ENCODE data around the gene TCF12. TPM values are rescaled to one million over a fixed set of nuclear protein-coding genes. Genes with fewer than 3 reads are reported as not detected.

Gene TCF12
- total RNA-seq, 1 donor from 2014 or later: 144 TPM

DNA sequence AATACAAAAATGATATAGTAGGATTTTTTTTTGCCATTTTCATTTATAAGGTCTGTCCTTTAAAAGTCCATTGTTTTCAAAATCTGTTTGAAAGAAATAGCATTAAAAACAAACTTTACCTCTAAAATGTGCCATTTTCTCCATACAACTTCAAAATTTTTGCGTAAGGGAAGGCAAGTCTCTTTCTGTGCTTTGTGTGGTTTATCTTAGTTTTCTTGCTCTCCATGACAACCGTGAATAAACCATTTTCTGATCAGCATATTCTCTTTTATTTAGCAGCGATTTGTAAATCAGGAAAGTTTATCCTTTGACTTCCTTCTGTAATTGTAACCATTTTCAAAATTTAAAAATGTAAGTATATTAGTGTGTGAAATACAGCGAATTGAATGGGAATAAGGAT is 310.0 kb downstream of the TCF12 start:
- intact Hi-C loops (cut with DNase I): no loop called here
- peaks cover 7 to 13% of the 10 kb centered on the region in 2 donors for H3K36me3 ChIP-seq
- no peak for DNase-seq (ENCODE audit: low spot score in 2 of 2)
- TF ChIP-seq, protein P1, sequence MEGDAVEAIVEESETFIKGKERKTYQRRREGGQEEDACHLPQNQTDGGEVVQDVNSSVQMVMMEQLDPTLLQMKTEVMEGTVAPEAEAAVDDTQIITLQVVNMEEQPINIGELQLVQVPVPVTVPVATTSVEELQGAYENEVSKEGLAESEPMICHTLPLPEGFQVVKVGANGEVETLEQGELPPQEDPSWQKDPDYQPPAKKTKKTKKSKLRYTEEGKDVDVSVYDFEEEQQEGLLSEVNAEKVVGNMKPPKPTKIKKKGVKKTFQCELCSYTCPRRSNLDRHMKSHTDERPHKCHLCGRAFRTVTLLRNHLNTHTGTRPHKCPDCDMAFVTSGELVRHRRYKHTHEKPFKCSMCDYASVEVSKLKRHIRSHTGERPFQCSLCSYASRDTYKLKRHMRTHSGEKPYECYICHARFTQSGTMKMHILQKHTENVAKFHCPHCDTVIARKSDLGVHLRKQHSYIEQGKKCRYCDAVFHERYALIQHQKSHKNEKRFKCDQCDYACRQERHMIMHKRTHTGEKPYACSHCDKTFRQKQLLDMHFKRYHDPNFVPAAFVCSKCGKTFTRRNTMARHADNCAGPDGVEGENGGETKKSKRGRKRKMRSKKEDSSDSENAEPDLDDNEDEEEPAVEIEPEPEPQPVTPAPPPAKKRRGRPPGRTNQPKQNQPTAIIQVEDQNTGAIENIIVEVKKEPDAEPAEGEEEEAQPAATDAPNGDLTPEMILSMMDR (IDR thresholded peaks at IDR 0.05): no peak
- H3K4me1 ChIP-seq: no peaks in the 10 kb centered on the region
- H3K4me3 ChIP-seq: no peak overlapping the region
- no peaks in the 10 kb centered on the region for H3K27me3 ChIP-seq
- H3K27ac ChIP-seq: no peak overlapping the region
- no peaks in the 10 kb centered on the region for H3K9me3 ChIP-seq

DNA sequence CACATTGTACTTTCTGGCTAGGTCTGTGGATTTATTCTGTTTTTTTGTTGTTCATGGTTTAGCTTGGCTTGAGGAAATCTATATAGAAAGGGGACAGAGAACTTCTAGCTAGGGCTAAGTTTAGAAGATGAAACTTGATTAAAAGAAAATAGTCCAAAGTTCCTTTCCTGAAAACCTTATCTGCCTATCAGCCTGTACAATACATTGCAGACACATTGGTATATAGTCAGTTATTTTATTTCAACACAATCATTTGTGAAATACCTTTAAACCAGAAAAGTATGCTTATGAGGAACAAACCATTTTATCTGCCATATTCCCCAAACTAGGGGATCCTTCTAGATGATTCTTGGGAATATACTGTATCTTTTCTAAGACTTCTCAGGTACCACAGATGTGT is 310.6 kb downstream of the TCF12 start:
- Histone ChIP-seq H3K4me3 (no peak overlapping the region), H3K36me3 (peaks cover 14 to 16% of the 10 kb centered on the region in 2 donors), H3K9me3 (no peaks in the 10 kb centered on the region), H3K4me1 (no peaks in the 10 kb centered on the region), H3K27me3 (no peaks in the 10 kb centered on the region), H3K27ac (no peak overlapping the region)
- TF ChIP-seq, protein P1 (IDR thresholded peaks at IDR 0.05): no peak
- no peak for DNase-seq (ENCODE audit: low spot score in 2 of 2)
- intact Hi-C loops (cut with DNase I): no loop called here

DNA sequence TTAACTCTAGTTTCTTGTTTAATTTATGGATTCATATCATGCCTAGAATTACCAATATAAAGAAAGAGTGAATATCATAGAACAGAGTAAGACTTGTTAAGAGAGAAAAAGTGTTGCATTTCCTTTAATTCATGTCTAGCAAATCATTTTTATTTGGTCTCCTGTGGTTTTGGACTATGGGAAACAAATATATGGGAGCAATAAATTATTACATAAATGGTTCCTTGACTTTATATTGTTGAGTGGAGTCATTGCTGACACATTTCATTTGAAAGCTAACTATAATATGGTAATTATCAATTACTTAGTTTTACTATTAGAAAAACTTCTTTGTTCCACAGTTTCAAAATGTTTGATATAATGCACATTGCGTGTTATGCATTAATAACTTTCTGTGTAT is 313.1 kb downstream of the TCF12 start:
- TF ChIP-seq, protein P1 (IDR thresholded peaks at IDR 0.05): no peak
- Histone ChIP-seq H3K4me3 (no peak overlapping the region), H3K27ac (no peak overlapping the region), H3K36me3 (peaks cover 21 to 27% of the 10 kb centered on the region in 2 donors), H3K4me1 (no peaks in the 10 kb centered on the region), H3K9me3 (no peaks in the 10 kb centered on the region), H3K27me3 (no peaks in the 10 kb centered on the region)
- no peak for DNase-seq (ENCODE audit: low spot score in 2 of 2)
- intact Hi-C loops (cut with DNase I): no loop called here

DNA sequence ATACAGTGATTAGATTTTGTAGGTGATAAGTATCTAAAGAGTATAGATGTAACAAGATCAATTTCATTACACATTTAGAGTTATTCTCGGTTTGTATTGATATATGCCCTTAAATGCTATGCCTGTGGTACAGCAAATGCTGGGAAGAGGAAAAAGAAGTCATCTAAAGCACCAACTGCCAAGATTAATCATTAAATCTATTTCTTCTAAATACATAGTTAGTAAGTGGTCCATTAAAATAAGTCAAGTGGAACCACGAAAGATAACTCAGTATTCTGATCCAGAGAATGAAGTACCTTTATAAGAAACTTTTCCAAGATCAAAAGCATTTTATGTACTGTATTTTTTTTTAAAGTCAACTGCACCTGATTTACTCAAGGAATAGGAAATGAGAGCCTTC is 315.7 kb downstream of the TCF12 start:
- Histone ChIP-seq H3K27ac (no peak overlapping the region), H3K27me3 (no peaks in the 10 kb centered on the region), H3K4me1 (peaks cover 0 to 9% of the 10 kb centered on the region in 2 donors), H3K36me3 (peaks cover 21 to 27% of the 10 kb centered on the region in 2 donors), H3K9me3 (no peaks in the 10 kb centered on the region), H3K4me3 (no peak overlapping the region)
- no peak for DNase-seq (ENCODE audit: low spot score in 2 of 2)
- intact Hi-C loops (cut with DNase I): no loop called here
- TF ChIP-seq, protein P1 (IDR thresholded peaks at IDR 0.05): no peak

DNA sequence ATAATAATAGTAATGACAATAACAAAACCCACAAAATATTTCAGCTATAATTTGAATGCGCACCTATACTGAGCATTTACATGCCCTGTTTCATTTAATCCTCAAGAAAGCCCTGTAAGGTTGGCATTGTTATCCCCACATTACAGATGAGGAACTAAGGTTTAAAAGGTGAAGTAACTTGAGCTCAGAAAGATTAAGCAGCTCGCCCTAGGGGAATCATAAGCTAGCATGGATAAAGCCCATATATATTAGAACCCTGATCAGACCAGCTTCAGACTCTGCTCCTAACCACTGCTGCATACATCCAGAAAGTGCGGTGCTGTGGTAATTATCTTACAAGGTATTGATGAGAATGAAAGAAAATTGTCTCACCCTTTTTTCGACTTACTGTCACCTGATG is 316.7 kb downstream of the TCF12 start:
- peaks cover 0 to 9% of the 10 kb centered on the region in 2 donors for H3K4me1 ChIP-seq
- intact Hi-C loops (cut with DNase I): no loop called here
- H3K9me3 ChIP-seq: no peaks in the 10 kb centered on the region
- H3K27me3 ChIP-seq: no peaks in the 10 kb centered on the region
- no peak for DNase-seq (ENCODE audit: low spot score in 2 of 2)
- no peak overlapping the region for H3K4me3 ChIP-seq
- no peak overlapping the region for H3K27ac ChIP-seq
- peaks cover 21 to 27% of the 10 kb centered on the region in 2 donors for H3K36me3 ChIP-seq
- TF ChIP-seq, protein P1 (IDR thresholded peaks at IDR 0.05): no peak

DNA sequence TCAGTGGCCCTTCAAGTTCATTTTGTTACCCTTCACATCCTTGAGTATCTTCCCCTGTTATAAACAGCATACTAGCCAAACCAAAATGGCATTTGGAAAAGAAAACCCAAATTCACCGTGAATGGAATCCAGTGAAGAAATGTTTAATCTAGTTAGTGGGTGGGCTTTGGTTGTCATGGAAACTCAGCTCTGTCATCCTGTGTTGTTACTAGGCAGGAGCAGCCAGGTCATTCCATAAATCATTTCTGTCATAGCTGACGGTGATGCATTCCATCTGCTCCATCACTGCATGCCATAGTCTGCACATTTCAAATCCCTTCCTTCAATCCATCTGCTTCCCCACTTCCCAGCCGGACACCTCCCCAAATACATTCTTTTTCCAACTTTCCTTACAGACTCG is 317.4 kb downstream of the TCF12 start:
- H3K27me3 ChIP-seq: no peaks in the 10 kb centered on the region
- H3K4me1 ChIP-seq: peaks cover 0 to 9% of the 10 kb centered on the region in 2 donors
- no peak for DNase-seq (ENCODE audit: low spot score in 2 of 2)
- TF ChIP-seq, protein P1 (IDR thresholded peaks at IDR 0.05): no peak
- H3K36me3 ChIP-seq: peaks cover 21 to 27% of the 10 kb centered on the region in 2 donors
- no peak overlapping the region for H3K4me3 ChIP-seq
- intact Hi-C loops (cut with DNase I): no loop called here
- H3K27ac ChIP-seq: no peak overlapping the region
- no peaks in the 10 kb centered on the region for H3K9me3 ChIP-seq
